Caki2 (cell line): ENCODE measurements around the gene BPIFA3. TPM values are rescaled to one million over a fixed set of nuclear protein-coding genes. Genes with fewer than 3 reads are reported as not detected.

Experiments used
- total RNA-seq: library from RNA; depleted of rRNA; stranded (reverse); fragments of >200 nt; shearing (Covaris generic); gene quantifications from 2 replicates; pipeline ENCODE4 v1.2.3, GENCODE V29; 2014; ENCODE audit warnings: low replicate concordance; rRNA removed

Gene BPIFA3
- total RNA-seq, 1 experiment from 2014 or later = not detected

Other genes with a start within 250 kb of the BPIFA3 start
- not detected in 2 replicates for gene SUN5, start 212.9 kb upstream of the BPIFA3 start, total RNA-seq
- gene BPIFB2, start 209.6 kb upstream of the BPIFA3 start, total RNA-seq = not detected in 2 replicates
- gene BPIFB6, start 185.7 kb upstream of the BPIFA3 start, total RNA-seq = not detected in 2 replicates
- not detected in 2 replicates for gene BPIFB3, start 163.4 kb upstream of the BPIFA3 start, total RNA-seq
- gene BPIFB4, start 137.7 kb upstream of the BPIFA3 start, total RNA-seq = not detected in 2 replicates
- gene BPIFA2, start 49.2 kb upstream of the BPIFA3 start, total RNA-seq = not detected in 2 replicates
- gene BPIFA1, start 18.6 kb downstream of the BPIFA3 start, total RNA-seq = not detected in 2 replicates
- gene BPIFB1, start 65.9 kb downstream of the BPIFA3 start, total RNA-seq = not detected in 2 replicates
- gene CDK5RAP1, start 184.2 kb downstream of the BPIFA3 start, total RNA-seq = 31.0 and 32.3 TPM in 2 replicates
- gene SNTA1, start 226.4 kb downstream of the BPIFA3 start, total RNA-seq = 49.5 and 52.1 TPM in 2 replicates